Measurements from ENCODE around the gene FLT4. TPM values are rescaled to one million over a fixed set of nuclear protein-coding genes. Genes with fewer than 3 reads are reported as not detected.

Gene FLT4
- total RNA-seq, 1 donor from 2014 or later: under 0.01 TPM

GRCh38 chr5:180611140-180611850 is 38.1 kb downstream of the FLT4 start:
- TF ChIP-seq, protein P1, sequence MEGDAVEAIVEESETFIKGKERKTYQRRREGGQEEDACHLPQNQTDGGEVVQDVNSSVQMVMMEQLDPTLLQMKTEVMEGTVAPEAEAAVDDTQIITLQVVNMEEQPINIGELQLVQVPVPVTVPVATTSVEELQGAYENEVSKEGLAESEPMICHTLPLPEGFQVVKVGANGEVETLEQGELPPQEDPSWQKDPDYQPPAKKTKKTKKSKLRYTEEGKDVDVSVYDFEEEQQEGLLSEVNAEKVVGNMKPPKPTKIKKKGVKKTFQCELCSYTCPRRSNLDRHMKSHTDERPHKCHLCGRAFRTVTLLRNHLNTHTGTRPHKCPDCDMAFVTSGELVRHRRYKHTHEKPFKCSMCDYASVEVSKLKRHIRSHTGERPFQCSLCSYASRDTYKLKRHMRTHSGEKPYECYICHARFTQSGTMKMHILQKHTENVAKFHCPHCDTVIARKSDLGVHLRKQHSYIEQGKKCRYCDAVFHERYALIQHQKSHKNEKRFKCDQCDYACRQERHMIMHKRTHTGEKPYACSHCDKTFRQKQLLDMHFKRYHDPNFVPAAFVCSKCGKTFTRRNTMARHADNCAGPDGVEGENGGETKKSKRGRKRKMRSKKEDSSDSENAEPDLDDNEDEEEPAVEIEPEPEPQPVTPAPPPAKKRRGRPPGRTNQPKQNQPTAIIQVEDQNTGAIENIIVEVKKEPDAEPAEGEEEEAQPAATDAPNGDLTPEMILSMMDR (IDR thresholded peaks at IDR 0.05; ENCODE audit: insufficient read depth, low read length, severe bottlenecking): no peak
- DNase-seq (ENCODE audit: low read depth): no peak
- Histone ChIP-seq H3K4me3 (ENCODE audit: low read depth, low read length) (no peak overlapping the region), H3K36me3 (ENCODE audit: control insufficient read depth, insufficient read depth, low read length) (no peaks in the 10 kb centered on the region), H3K27me3 (ENCODE audit: control insufficient read depth, insufficient read depth, low read length) (no peaks in the 10 kb centered on the region)
- FAIRE-seq: no peak

DNA sequence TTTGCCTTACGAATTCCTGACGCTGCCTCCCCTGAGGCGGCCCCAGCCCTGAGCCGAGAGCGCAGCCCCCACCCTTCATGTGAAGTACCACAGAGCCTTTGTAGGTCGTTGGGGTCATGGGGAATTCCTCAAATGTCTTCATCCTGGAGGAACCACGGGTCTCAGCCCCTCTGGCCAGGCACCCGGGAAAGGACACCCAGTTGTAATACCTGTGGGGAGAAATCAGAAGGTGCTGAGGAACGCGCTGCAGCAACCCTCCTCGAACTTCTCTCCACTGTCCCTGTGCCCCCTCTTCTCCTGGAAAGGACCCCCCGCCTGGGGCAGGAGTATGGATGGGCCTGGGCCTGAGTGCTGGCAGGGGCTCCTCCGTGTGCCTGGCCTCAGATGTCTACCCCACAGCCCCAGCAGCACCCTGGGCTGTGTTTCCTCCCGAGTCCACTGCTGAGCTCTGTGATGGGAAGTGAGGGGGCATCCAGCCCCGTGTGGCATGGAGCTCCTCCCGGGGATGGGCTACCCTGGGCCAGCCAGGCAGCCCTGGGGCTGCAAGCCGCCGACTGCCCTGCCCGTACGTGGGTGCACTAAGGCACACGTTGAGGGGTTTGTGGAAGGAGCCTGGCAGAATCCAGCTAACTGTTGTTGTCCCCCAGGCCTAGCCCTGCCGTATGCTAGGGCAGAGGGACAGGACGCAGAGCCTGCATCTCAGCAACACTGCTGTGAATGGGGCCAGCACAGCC is 39.4 kb downstream of the FLT4 start:
- Histone ChIP-seq H3K36me3 (ENCODE audit: control insufficient read depth, insufficient read depth, low read length) (no peaks in the 10 kb centered on the region), H3K27me3 (ENCODE audit: control insufficient read depth, insufficient read depth, low read length) (no peaks in the 10 kb centered on the region), H3K4me3 (ENCODE audit: low read depth, low read length) (no peak overlapping the region)
- FAIRE-seq (no peak), DNase-seq (ENCODE audit: low read depth) (no peak)
- TF ChIP-seq, protein P1 (IDR thresholded peaks at IDR 0.05; ENCODE audit: insufficient read depth, low read length, severe bottlenecking): no peak

- no peaks in the 10 kb centered on the region for H3K27me3 ChIP-seq (ENCODE audit: control insufficient read depth, insufficient read depth, low read length)
- TF ChIP-seq, protein P1 (IDR thresholded peaks at IDR 0.05; ENCODE audit: insufficient read depth, low read length, severe bottlenecking): no peak
Observed at GRCh38 chr5:180609386-180609785, 40.0 kb downstream of the FLT4 start.

GRCh38 chr5:180608572-180609310 is 40.7 kb downstream of the FLT4 start:
- no peaks in the 10 kb centered on the region for H3K27me3 ChIP-seq (ENCODE audit: control insufficient read depth, insufficient read depth, low read length)
- no peak overlapping the region for H3K4me3 ChIP-seq (ENCODE audit: low read depth, low read length)
- FAIRE-seq: no peak
- TF ChIP-seq, protein P1 (IDR thresholded peaks at IDR 0.05; ENCODE audit: insufficient read depth, low read length, severe bottlenecking): no peak
- no peak for DNase-seq (ENCODE audit: low read depth)
- H3K36me3 ChIP-seq (ENCODE audit: control insufficient read depth, insufficient read depth, low read length): no peaks in the 10 kb centered on the region

More at GRCh38 chr5:180609386-180609785, 40.0 kb downstream of the FLT4 start:
- DNase-seq (ENCODE audit: low read depth) (no peak), FAIRE-seq (no peak)
- Histone ChIP-seq H3K36me3 (ENCODE audit: control insufficient read depth, insufficient read depth, low read length) (no peaks in the 10 kb centered on the region), H3K4me3 (ENCODE audit: low read depth, low read length) (no peak overlapping the region)

DNA sequence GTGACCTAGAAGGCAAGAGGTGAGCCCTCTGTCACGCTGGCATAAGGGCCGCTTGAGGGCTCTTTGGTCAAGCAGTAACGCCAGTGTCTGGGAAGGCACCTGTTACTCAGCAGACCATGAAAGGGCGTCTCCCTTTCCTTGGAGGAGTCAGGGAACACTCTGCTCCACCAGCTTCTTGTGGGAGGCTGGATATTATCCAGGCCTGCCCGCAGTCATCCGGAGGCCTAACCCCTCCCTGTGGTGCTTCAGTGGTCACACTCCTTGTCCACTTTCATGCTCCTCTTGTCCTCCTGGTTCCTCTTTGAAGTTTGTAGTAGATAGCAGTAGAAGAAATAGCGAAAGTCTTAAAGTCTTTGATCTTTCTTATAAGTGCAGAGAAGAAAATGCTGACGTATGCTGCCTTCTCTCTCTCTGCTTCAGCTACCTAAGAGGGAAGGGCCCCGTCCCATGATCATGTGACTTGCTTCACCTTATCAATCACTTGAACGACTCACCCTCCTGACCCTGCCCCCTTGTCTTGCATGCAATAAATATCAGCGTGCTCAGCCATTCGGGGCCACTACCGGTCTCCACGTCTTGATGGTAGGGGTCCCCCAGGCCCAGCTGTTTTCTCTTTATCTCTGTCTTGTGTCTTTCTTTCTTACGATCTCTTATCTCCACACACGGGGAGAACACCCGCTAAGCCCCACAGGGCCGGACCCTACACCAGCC is 41.4 kb downstream of the FLT4 start:
- TF ChIP-seq, protein P1 (IDR thresholded peaks at IDR 0.05; ENCODE audit: insufficient read depth, low read length, severe bottlenecking): no peak
- FAIRE-seq (no peak), DNase-seq (ENCODE audit: low read depth) (no peak)
- H3K4me3 ChIP-seq (ENCODE audit: low read depth, low read length): no peak overlapping the region
- no peaks in the 10 kb centered on the region for H3K36me3 ChIP-seq (ENCODE audit: control insufficient read depth, insufficient read depth, low read length)
- H3K27me3 ChIP-seq (ENCODE audit: control insufficient read depth, insufficient read depth, low read length): no peaks in the 10 kb centered on the region

All from bronchial epithelial cell (primary cell).